ENCODE data around the gene COMMD1.
"Not testable (repeated sequence)": the region's sequence is repeated elsewhere in the genome, so short reads cannot be mapped to it uniquely, and the experiment has no call there.

- TF ChIP-seq CTCF (IDR thresholded peaks at IDR 0.05); POLR2A (IDR thresholded peaks at IDR 0.05; ENCODE audit: low read length); TP53 (CRISPR knock-in tag; IDR thresholded peaks at IDR 0.05); FOSL2 (IDR thresholded peaks at IDR 0.05); HOXB13 (CRISPR knock-in tag; IDR thresholded peaks at IDR 0.05; ENCODE audit: low read depth); RNF2 (IDR thresholded peaks at IDR 0.05; ENCODE audit: borderline replicate concordance, low read depth); MAX (IDR thresholded peaks at IDR 0.05): not testable (repeated sequence)
- TF ChIP-seq FOSL2 (CRISPR knock-in tag; IDR thresholded peaks at IDR 0.05), result peak; percentile 45; the same call in 1 of the 2 replicates
Observed at GRCh38 chr2:61879351-61879750, 26.1 kb upstream of the COMMD1 start.
